Neural cell (in vitro differentiated cells): ENCODE measurements around the gene NCOA7. TPM values are rescaled to one million over a fixed set of nuclear protein-coding genes. Genes with fewer than 3 reads are reported as not detected.

Experiments
- H2AFZ ChIP-seq: fragments of 200-600, 300-800 bp; sonication (generic), shearing (Covaris generic); 2 replicates; pipeline ENCODE4 v1.6.0; 2014; ENCODE audit warnings: low read depth, mild to moderate bottlenecking, antibody characterized with exemption, low read length, moderate library complexity
- H3F3A ChIP-seq: fragments of 200-600 bp; shearing (Covaris generic); 2 replicates; pipeline ENCODE4 v1.6.1; 2016; ENCODE audit warnings: mild to moderate bottlenecking, moderate library complexity, mixed read lengths, antibody characterized with exemption, low read length; ENCODE audit not compliant: insufficient read depth, poor library complexity, severe bottlenecking
- H3K27ac ChIP-seq: fragments of 200-600, 300-800 bp; sonication (generic), shearing (Covaris generic); 2 replicates; pipeline ENCODE4 v1.5.1; 2014; ENCODE audit warnings: mild to moderate bottlenecking, low read length, moderate library complexity
- H3K27me3 ChIP-seq: fragments of 300-800, 200-600 bp; sonication (generic), shearing (Covaris generic); 2 replicates; pipeline ENCODE4 v1.6.0; 2014; ENCODE audit warnings: mild to moderate bottlenecking, low read depth, low read length, moderate library complexity; ENCODE audit not compliant: insufficient read depth
- H3K36me3 ChIP-seq: fragments of 300-800, 200-600 bp; sonication (generic), shearing (Covaris generic); 2 replicates; pipeline ENCODE4 v1.5.1; 2014; ENCODE audit warnings: mild to moderate bottlenecking, antibody characterized with exemption, low read length, moderate library complexity; ENCODE audit not compliant: insufficient read depth
- H3K4me2 ChIP-seq: fragments of 300-800, 200-600 bp; sonication (generic), shearing (Covaris generic); 2 replicates; pipeline ENCODE4 v1.6.0; 2014; ENCODE audit warnings: mild to moderate bottlenecking, low read length
- H3K4me3 ChIP-seq: fragments of 300-800, 200-600 bp; sonication (generic), shearing (Covaris generic); 2 replicates; pipeline ENCODE4 v1.5.1; 2014; ENCODE audit warnings: mild to moderate bottlenecking, low read length, moderate library complexity
- H3K79me2 ChIP-seq: fragments of 200-600 bp; shearing (Covaris generic); replicated peaks from 2 replicates; pipeline ENCODE4 v1.6.0; 2014; ENCODE audit warnings: mild to moderate bottlenecking, low read length, moderate library complexity; ENCODE audit not compliant: insufficient read depth
- H3K9ac ChIP-seq: fragments of 300-800, 200-600 bp; sonication (generic), shearing (Covaris generic); 2 replicates; pipeline ENCODE4 v1.6.1; 2016; ENCODE audit warnings: mild to moderate bottlenecking, low read length, mixed read lengths
- H3K9me2 ChIP-seq: fragments of 200-600 bp; shearing (Covaris generic); 2 replicates; pipeline ENCODE4 v1.6.1; 2016; ENCODE audit warnings: mild to moderate bottlenecking, low read length, mixed read lengths; ENCODE audit not compliant: insufficient read depth
- H3K9me3 ChIP-seq: fragments of 200-600, 300-800 bp; sonication (generic), shearing (Covaris generic); 2 replicates; pipeline ENCODE4 v1.6.1; 2016; ENCODE audit warnings: mild to moderate bottlenecking, mixed run types, low read length, moderate library complexity, mixed read lengths
- H4K20me1 ChIP-seq: fragments of 200-600 bp; shearing (Covaris generic); 2 replicates; pipeline ENCODE4 v1.6.1; 2016; ENCODE audit warnings: mild to moderate bottlenecking, mixed run types; ENCODE audit not compliant: insufficient read depth
- EP300 ChIP-seq: fragments of 450-650 bp; conservative IDR thresholded peaks from 2 replicates; pipeline ENCODE4 v1.6.1; 2014; ENCODE audit warnings: antibody characterized with exemption, mild to moderate bottlenecking, moderate library complexity; ENCODE audit not compliant: poor library complexity, severe bottlenecking
- EZH2 ChIP-seq: fragments of 200-600, 300-800 bp; shearing (Covaris generic), sonication (generic); IDR thresholded peaks from 2 replicates; pipeline ENCODE4 v1.6.1; 2014; ENCODE audit warnings: antibody characterized with exemption, low read length, borderline replicate concordance, mild to moderate bottlenecking; ENCODE audit not compliant: insufficient read depth, poor library complexity, severe bottlenecking
- MXI1 ChIP-seq: fragments of 450-650 bp; conservative IDR thresholded peaks from 2 replicates; pipeline ENCODE4 v1.6.1; 2014; ENCODE audit warnings: antibody characterized with exemption, mild to moderate bottlenecking; ENCODE audit not compliant: poor library complexity, severe bottlenecking
- POLR2AphosphoS5 ChIP-seq: IDR thresholded peaks from 2 replicates; pipeline ENCODE4 v1.6.1; 2012
- RAD21 ChIP-seq: fragments of 450-650 bp; conservative IDR thresholded peaks from 2 replicates; pipeline ENCODE4 v1.6.1; 2014; ENCODE audit warnings: antibody characterized with exemption, mild to moderate bottlenecking, moderate library complexity
- SMC3 ChIP-seq: fragments of 450-650 bp; conservative IDR thresholded peaks from 2 replicates; pipeline ENCODE4 v1.6.1; 2014; ENCODE audit warnings: antibody characterized with exemption, mild to moderate bottlenecking, moderate library complexity; ENCODE audit not compliant: poor library complexity
- TAF1 ChIP-seq: IDR thresholded peaks from 2 replicates; pipeline ENCODE4 v1.6.1; 2012; ENCODE audit warnings: low read depth
- polyA plus RNA-seq: library from polyadenylated mRNA; depleted of rRNA; stranded (reverse); fragments of >200 nt; gene quantifications from 2 replicates; pipeline ENCODE4 v1.2.3, GENCODE V29; 2014
- TF ChIP-seq, protein P1 (sequence below): fragments of 450-650 bp; IDR thresholded peaks from 2 replicates; pipeline ENCODE4 v1.5.1; 2014; ENCODE audit warnings: antibody characterized with exemption, mild to moderate bottlenecking, moderate library complexity; ENCODE audit not compliant: poor library complexity, severe bottlenecking
- TF ChIP-seq, protein P2 (sequence below): IDR thresholded peaks from 2 replicates; pipeline ENCODE4 v1.6.1; 2012; ENCODE audit warnings: borderline replicate concordance

The NCOA7 gene
- polyA plus RNA-seq, 1 donor from 2014 or later: 17.1 TPM

DNA sequence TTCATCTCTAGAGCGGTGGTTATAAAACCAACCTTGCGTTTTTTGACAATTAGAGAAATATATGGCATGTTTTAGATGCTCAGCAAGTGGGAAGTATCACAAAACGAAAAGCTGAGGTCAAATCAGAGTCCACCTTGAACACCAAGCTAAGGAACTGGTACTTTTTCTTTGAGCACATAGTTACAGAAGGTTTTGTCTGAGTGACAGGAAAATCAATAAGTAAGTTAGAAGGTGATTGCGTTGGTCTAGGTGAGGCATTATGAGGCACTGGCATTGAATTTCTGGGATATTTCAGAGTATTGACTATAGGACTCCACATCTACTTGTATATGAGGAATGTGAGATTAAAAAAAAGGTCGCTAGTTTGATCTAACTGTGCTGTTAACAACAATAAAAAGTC is 165.2 kb downstream of the NCOA7 start:
- Histone ChIP-seq H3K9me2 (no peaks in the 10 kb centered on the region), H3K27ac (peak overlapping the region; percentile 97), H3K9me3 (no peaks in the 10 kb centered on the region), H3F3A (no peaks in the 10 kb centered on the region), H3K27me3 (no peaks in the 10 kb centered on the region), H3K36me3 (no peaks in the 10 kb centered on the region), H3K9ac (peak overlapping the region; percentile 98), H3K4me2 (peak overlapping the region; percentile 76), H2AFZ (peak overlapping the region; percentile 67), H3K4me3 (peak overlapping the region; percentile 95), H4K20me1 (no peaks in the 10 kb centered on the region), H3K79me2 (peaks cover 25% of the 10 kb centered on the region)
- TF ChIP-seq RAD21 (no peak), TAF1 (no peak), SMC3 (no peak), POLR2AphosphoS5 (no peak), EZH2 (no peak), MXI1 (no peak), EP300 (no peak)
- TF ChIP-seq, protein P1, sequence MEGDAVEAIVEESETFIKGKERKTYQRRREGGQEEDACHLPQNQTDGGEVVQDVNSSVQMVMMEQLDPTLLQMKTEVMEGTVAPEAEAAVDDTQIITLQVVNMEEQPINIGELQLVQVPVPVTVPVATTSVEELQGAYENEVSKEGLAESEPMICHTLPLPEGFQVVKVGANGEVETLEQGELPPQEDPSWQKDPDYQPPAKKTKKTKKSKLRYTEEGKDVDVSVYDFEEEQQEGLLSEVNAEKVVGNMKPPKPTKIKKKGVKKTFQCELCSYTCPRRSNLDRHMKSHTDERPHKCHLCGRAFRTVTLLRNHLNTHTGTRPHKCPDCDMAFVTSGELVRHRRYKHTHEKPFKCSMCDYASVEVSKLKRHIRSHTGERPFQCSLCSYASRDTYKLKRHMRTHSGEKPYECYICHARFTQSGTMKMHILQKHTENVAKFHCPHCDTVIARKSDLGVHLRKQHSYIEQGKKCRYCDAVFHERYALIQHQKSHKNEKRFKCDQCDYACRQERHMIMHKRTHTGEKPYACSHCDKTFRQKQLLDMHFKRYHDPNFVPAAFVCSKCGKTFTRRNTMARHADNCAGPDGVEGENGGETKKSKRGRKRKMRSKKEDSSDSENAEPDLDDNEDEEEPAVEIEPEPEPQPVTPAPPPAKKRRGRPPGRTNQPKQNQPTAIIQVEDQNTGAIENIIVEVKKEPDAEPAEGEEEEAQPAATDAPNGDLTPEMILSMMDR: no peak
- TF ChIP-seq, protein P2, sequence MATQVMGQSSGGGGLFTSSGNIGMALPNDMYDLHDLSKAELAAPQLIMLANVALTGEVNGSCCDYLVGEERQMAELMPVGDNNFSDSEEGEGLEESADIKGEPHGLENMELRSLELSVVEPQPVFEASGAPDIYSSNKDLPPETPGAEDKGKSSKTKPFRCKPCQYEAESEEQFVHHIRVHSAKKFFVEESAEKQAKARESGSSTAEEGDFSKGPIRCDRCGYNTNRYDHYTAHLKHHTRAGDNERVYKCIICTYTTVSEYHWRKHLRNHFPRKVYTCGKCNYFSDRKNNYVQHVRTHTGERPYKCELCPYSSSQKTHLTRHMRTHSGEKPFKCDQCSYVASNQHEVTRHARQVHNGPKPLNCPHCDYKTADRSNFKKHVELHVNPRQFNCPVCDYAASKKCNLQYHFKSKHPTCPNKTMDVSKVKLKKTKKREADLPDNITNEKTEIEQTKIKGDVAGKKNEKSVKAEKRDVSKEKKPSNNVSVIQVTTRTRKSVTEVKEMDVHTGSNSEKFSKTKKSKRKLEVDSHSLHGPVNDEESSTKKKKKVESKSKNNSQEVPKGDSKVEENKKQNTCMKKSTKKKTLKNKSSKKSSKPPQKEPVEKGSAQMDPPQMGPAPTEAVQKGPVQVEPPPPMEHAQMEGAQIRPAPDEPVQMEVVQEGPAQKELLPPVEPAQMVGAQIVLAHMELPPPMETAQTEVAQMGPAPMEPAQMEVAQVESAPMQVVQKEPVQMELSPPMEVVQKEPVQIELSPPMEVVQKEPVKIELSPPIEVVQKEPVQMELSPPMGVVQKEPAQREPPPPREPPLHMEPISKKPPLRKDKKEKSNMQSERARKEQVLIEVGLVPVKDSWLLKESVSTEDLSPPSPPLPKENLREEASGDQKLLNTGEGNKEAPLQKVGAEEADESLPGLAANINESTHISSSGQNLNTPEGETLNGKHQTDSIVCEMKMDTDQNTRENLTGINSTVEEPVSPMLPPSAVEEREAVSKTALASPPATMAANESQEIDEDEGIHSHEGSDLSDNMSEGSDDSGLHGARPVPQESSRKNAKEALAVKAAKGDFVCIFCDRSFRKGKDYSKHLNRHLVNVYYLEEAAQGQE: no peak

DNA sequence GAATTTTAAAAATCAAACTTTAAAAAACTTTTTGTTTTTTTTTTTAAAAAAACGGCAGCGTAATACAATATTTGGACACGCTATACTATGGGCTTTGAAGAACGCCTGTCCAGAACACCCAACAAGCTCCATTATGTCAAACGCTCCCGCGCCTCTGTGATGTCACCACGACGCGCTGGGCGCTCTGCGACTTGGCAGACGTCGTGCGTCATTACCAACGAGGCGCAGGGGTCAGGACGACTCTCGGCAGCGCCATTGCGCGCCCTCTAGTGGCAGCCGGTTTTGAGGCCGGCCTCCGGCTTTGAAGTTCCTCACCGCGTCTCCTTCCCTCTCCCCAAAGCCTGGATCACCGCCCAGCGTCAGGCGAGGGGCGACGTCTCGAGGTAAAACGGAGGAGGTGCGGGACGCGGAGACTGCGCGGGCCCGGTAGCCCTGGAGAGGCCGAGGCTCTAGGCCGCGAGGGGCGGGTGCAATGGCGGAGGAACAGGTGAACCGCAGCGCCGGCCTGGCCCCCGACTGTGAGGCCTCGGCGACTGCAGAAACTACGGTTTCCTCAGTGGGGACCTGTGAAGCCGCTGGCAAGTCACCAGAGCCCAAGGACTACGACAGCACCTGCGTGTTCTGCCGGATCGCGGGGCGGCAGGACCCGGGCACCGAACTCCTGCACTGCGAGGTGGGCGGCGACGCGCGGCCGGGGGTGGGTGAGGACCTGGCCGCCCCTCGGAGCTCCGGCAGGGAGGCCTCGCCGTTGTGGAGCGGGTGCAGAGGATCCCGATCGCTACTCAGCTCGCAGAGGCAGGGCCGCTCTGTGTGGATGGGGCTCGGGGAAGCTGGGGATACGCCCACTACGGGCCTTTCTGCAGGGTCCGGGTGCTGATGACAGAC is 166.0 kb downstream of the NCOA7 start, which contains the start of gene HINT3:
HINT3 (plus strand) TSS at position 265 of the 885 bp plus-strand sequence; CDS start at position 473, 208 bp downstream.
- H3K27ac ChIP-seq: peak within 1 kb of the TSS; percentile 97
- H2AFZ ChIP-seq: peak within 1 kb of the TSS; percentile 91
- no peaks in the 10 kb centered on the region for H3K27me3 ChIP-seq
- H3K9me3 ChIP-seq: no peaks in the 10 kb centered on the region
- no peaks in the 10 kb centered on the region for H3F3A ChIP-seq
- H3K9ac ChIP-seq: peak within 1 kb of the TSS; percentile 98
- H3K36me3 ChIP-seq: no peaks in the 10 kb centered on the region
- H3K79me2 ChIP-seq: peaks cover 25% of the 10 kb centered on the region
- H3K9me2 ChIP-seq: no peaks in the 10 kb centered on the region
- TF ChIP-seq RAD21: peak; percentile 82
- no peak for TF ChIP-seq EZH2
- TF ChIP-seq, protein P2: peak; percentile 72
- peak; percentile 91 for TF ChIP-seq SMC3
- peak; percentile 81 for TF ChIP-seq MXI1
- peak; percentile 78 for TF ChIP-seq EP300
- TF ChIP-seq POLR2AphosphoS5: peak; percentile 92
- TF ChIP-seq, protein P1: peak; percentile 100
- TF ChIP-seq TAF1: peak; percentile 46
- H3K4me2 ChIP-seq: peak within 1 kb of the TSS; percentile 98
- H3K4me3 ChIP-seq: peak within 1 kb of the TSS; percentile 95
- no peaks in the 10 kb centered on the region for H4K20me1 ChIP-seq
